Gastroesophageal sphincter (tissue), 3 donors: ENCODE data around the gene TSPAN4.

Source experiments
- EP300 ChIP-seq: sonication (generic); formaldehyde crosslinking; IDR thresholded peaks from one replicate; pipeline ENCODE4 v1.6.1; 2017; ENCODE audit warnings: antibody characterized with exemption, mild to moderate bottlenecking
- POLR2A ChIP-seq, 2 donors: fragments of 450-650 bp; IDR thresholded peaks; one replicate each; pipeline ENCODE4 v1.6.1; 2017; ENCODE audit warnings: antibody characterized with exemption in 2 of 2, mild to moderate bottlenecking in 2 of 2, moderate library complexity in 1 of 2
- POLR2AphosphoS5 ChIP-seq: sonication (generic); formaldehyde crosslinking; IDR thresholded peaks from one replicate; pipeline ENCODE4 v1.6.1; 2017; ENCODE audit warnings: antibody characterized with exemption
- TF ChIP-seq, protein P1 (sequence below), 4 experiments: fragments of 200-600 bp in 2 of 4; fragments of 450-650 bp in 2 of 4; sonication (generic) in 1 of 4; IDR thresholded peaks; one replicate each; pipeline ENCODE4 v1.5.1; 2017 to 2019; ENCODE audit warnings: antibody characterized with exemption in 4 of 4, mild to moderate bottlenecking in 2 of 4, moderate library complexity in 2 of 4

DNA sequence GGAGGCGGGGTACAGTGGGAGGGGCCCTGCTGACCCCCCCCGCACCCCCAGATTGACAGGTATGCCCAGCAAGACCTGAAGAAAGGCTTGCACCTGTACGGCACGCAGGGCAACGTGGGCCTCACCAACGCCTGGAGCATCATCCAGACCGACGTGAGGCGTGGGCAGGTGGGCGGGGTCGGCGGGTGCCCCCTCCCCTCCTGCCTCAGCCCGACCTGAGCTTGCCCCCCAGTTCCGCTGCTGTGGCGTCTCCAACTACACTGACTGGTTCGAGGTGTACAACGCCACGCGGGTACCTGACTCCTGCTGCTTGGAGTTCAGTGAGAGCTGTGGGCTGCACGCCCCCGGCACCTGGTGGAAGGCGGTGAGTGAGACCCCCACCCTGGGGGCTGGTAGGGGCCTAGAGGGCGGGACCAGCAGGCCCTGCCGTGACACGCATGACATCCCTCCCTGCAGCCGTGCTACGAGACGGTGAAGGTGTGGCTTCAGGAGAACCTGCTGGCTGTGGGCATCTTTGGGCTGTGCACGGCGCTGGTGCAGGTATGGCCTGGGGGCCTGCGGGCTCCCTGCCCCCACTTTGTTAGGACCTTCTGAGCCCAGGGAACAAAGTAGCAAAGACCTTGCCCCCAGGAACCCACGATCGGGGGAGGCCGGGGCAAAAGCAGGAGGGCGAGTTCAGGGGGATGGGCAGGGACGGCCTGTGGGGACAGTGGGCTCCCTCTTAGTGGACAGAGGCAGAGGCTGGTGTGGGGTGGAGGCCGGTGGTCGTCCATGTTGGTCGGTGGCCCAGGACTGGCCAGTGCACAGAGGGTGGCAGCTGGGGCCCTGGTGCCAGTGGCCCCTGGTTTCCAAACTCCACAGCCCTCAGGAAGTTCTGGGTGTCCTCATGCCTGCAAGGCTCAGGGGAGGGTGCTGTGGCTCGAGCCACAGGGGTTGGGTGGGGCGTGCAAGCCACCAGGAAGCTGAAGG is 23.1 kb downstream of the TSPAN4 start:
- TF ChIP-seq POLR2AphosphoS5 (no peak), POLR2A (IDR thresholded peaks at IDR 0.05) (no peak), EP300 (no peak)
- TF ChIP-seq, protein P1, sequence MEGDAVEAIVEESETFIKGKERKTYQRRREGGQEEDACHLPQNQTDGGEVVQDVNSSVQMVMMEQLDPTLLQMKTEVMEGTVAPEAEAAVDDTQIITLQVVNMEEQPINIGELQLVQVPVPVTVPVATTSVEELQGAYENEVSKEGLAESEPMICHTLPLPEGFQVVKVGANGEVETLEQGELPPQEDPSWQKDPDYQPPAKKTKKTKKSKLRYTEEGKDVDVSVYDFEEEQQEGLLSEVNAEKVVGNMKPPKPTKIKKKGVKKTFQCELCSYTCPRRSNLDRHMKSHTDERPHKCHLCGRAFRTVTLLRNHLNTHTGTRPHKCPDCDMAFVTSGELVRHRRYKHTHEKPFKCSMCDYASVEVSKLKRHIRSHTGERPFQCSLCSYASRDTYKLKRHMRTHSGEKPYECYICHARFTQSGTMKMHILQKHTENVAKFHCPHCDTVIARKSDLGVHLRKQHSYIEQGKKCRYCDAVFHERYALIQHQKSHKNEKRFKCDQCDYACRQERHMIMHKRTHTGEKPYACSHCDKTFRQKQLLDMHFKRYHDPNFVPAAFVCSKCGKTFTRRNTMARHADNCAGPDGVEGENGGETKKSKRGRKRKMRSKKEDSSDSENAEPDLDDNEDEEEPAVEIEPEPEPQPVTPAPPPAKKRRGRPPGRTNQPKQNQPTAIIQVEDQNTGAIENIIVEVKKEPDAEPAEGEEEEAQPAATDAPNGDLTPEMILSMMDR (IDR thresholded peaks at IDR 0.05): no peak
